GM19463 (cell line): ENCODE results near the gene UBE2I.

ENCODE experiments used
- ATAC-seq: cut with Tn5 transposase; IDR thresholded peaks from one replicate; pipeline ENCODE4 v1.9.1; 2021; ENCODE audit warnings: mild to moderate bottlenecking, moderate library complexity; ENCODE audit not compliant: unreplicated experiment

UBE2I gene

GRCh38 chr16:1355591-1355990, 46.2 kb downstream of the UBE2I start:
- no peak for ATAC-seq

GRCh38 chr16:1356061-1356900, 46.8 kb downstream of the UBE2I start:
- ATAC-seq = no peak

- ATAC-seq = no peak
Observed at GRCh38 chr16:1357906-1358566, 48.6 kb downstream of the UBE2I start.

GRCh38 chr16:1361685-1362360, 52.4 kb downstream of the UBE2I start:
- ATAC-seq = no peak

GRCh38 chr16:1362807-1363206, 53.4 kb downstream of the UBE2I start:
- no peak for ATAC-seq

- no peak for ATAC-seq
Observed at GRCh38 chr16:1363501-1364041, 54.1 kb downstream of the UBE2I start.

- ATAC-seq = no peak
Observed at GRCh38 chr16:1364510-1364909, 55.1 kb downstream of the UBE2I start.

GRCh38 chr16:1366060-1366711, 56.8 kb downstream of the UBE2I start:
- no peak for ATAC-seq

- ATAC-seq = no peak
Observed at GRCh38 chr16:1366712-1367299, 57.4 kb downstream of the UBE2I start.

GRCh38 chr16:1367486-1368174, 58.2 kb downstream of the UBE2I start:
- no peak for ATAC-seq

GRCh38 chr16:1371054-1371978, 61.9 kb downstream of the UBE2I start:
- ATAC-seq = no peak

- ATAC-seq = no peak
Observed at GRCh38 chr16:1372292-1372950, 63.0 kb downstream of the UBE2I start.

GRCh38 chr16:1374418-1375297, 65.2 kb downstream of the UBE2I start:
- ATAC-seq = no peak

- ATAC-seq = no peak
Observed at GRCh38 chr16:1375298-1375640, 65.8 kb downstream of the UBE2I start.

GRCh38 chr16:1375741-1376410, 66.4 kb downstream of the UBE2I start:
- no peak for ATAC-seq
